Endodermal cell (in vitro differentiated cells): ENCODE data around the gene ANKZF1. TPM values are rescaled to one million over a fixed set of nuclear protein-coding genes. Genes with fewer than 3 reads are reported as not detected.

Source experiments
- DNase-seq: peaks from one replicate; pipeline ENCODE4 v3.0.0-alpha.2; 2017
- H3K27ac ChIP-seq: 2 replicates; pipeline ENCODE4 v1.5.1; 2013; ENCODE audit warnings: mild to moderate bottlenecking, low read depth, low read length, moderate library complexity
- H3K27me3 ChIP-seq: 2 replicates; pipeline ENCODE4 v1.6.1; 2013; ENCODE audit warnings: mild to moderate bottlenecking, low read length, moderate library complexity; ENCODE audit not compliant: insufficient read depth, control insufficient read depth, poor library complexity, severe bottlenecking
- H3K36me3 ChIP-seq: 2 replicates; pipeline ENCODE4 v1.7.0; 2013; ENCODE audit warnings: mild to moderate bottlenecking, low read length, moderate library complexity; ENCODE audit not compliant: control insufficient read depth, insufficient read depth
- H3K4me1 ChIP-seq: one replicate; pipeline ENCODE4 v1.7.0; 2013; ENCODE audit warnings: low read length; ENCODE audit not compliant: control insufficient read depth, insufficient read depth
- H3K4me3 ChIP-seq: 2 replicates; pipeline ENCODE4 v1.5.1; 2013; ENCODE audit warnings: mild to moderate bottlenecking, low read length, moderate library complexity
- H3K9ac ChIP-seq: 2 replicates; pipeline ENCODE4 v1.6.1; 2013; ENCODE audit warnings: mild to moderate bottlenecking, low read length, moderate library complexity; ENCODE audit not compliant: poor library complexity, severe bottlenecking; ENCODE audit errors: extremely low read depth
- H3K9me3 ChIP-seq: 2 replicates; pipeline ENCODE4 v1.6.1; 2013; ENCODE audit warnings: mild to moderate bottlenecking, low read length, moderate library complexity; ENCODE audit not compliant: control insufficient read depth
- H3K27ac Mint-ChIP-seq: 2 replicates; pipeline ENCODE4 v1.8.0; 2020; ENCODE audit warnings: mixed read lengths
- H3K27me3 Mint-ChIP-seq: 2 replicates; pipeline ENCODE4 v1.8.0; 2021; ENCODE audit warnings: mild to moderate bottlenecking, mixed read lengths; ENCODE audit not compliant: insufficient read depth
- H3K36me3 Mint-ChIP-seq: 2 replicates; pipeline ENCODE4 v1.8.0; 2020; ENCODE audit warnings: low read depth, mixed read lengths
- H3K4me1 Mint-ChIP-seq: 2 replicates; pipeline ENCODE4 v1.8.0; 2020; ENCODE audit warnings: mixed read lengths
- H3K4me3 Mint-ChIP-seq: 2 replicates; pipeline ENCODE4 v1.8.0; 2020; ENCODE audit warnings: mild to moderate bottlenecking, moderate library complexity, mixed read lengths
- H3K9me3 Mint-ChIP-seq: 2 replicates; pipeline ENCODE4 v1.8.0; 2020; ENCODE audit warnings: mild to moderate bottlenecking, mixed read lengths
- WGBS, 2 experiments: methylation state at CpG; one replicate each; pipeline versions ENCODE4 v1.1.5 to v1.1.7; 2013; ENCODE audit warnings: missing lambda C conversion rate in 2 of 2, mixed read lengths in 1 of 2; ENCODE audit not compliant: insufficient coverage in 1 of 2, insufficient read length in 1 of 2; 5-methylcytosine and 5-hydroxymethylcytosine counted together
- total RNA-seq, 2 donors: library from RNA; stranded (reverse); fragmentation: NEBNext Ultra II Directional in 1 of 2; extraction: Animal tissue kit (Norgen Biotek cat#: 25700) in 1 of 2; gene quantifications; 2 replicates in 1 of 2; 3 replicates in 1 of 2; pipeline ENCODE4 v1.2.1, GENCODE V29; 2021
- TF ChIP-seq, protein P1 (sequence below): fragments of 200-600 bp; sonication (generic); conservative IDR thresholded peaks from 2 replicates; pipeline ENCODE4 v1.5.0; 2021; ENCODE audit warnings: antibody characterized with exemption, mild to moderate bottlenecking

Gene ANKZF1
- total RNA-seq, 2 donors from 2014 or later = 50.9 to 56.3 TPM

DNA sequence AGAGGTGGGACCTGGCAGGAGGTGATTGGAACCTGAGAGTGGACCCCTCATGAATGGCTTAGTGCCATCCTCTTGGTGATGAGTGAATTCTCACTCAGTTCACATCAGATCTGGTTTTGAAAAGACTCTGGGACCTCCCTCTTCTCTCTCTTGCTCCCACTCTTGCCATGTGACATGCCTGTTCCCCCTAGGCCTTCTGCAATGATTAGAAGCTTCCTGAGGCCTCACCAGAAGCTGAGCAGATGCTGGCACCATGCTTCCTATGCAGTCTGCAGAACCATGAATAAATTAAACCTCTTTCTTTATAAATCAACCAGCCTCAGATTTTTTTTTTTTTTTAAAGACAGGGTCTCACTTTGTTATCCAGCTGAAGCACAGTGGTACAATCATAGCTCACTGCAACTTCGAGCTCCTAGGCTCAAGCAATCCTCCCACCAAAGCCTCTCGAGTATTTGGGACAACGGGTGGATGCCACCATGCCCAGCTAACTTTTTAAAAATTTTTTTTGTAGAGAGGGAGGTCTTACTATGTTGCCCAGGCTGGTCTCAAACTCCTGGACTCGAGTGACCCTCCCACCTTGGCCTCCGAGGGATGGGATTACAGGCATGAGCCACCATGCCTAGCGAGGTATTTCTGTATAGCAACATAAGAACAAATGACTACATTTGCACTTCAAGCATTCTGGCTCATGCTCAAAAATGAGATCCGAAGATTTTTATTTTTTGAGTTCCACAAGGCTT is 25.0 kb upstream of the ANKZF1 start:
- Mint-ChIP-seq H3K27ac (no peak overlapping the region), H3K4me1 (peaks cover 6% of the 10 kb centered on the region), H3K27me3 (peaks cover 9% of the 10 kb centered on the region), H3K36me3 (peaks cover 13% of the 10 kb centered on the region), H3K9me3 (peaks cover 13% of the 10 kb centered on the region), H3K4me3 (no peak overlapping the region)
- Histone ChIP-seq H3K9ac (no peak overlapping the region), H3K9me3 (no peaks in the 10 kb centered on the region), H3K27ac (no peak overlapping the region), H3K36me3 (peaks cover 19% of the 10 kb centered on the region), H3K27me3 (no peaks in the 10 kb centered on the region), H3K4me1 (no peaks in the 10 kb centered on the region), H3K4me3 (no peak overlapping the region)
- DNase-seq = no peak
- TF ChIP-seq, protein P1, sequence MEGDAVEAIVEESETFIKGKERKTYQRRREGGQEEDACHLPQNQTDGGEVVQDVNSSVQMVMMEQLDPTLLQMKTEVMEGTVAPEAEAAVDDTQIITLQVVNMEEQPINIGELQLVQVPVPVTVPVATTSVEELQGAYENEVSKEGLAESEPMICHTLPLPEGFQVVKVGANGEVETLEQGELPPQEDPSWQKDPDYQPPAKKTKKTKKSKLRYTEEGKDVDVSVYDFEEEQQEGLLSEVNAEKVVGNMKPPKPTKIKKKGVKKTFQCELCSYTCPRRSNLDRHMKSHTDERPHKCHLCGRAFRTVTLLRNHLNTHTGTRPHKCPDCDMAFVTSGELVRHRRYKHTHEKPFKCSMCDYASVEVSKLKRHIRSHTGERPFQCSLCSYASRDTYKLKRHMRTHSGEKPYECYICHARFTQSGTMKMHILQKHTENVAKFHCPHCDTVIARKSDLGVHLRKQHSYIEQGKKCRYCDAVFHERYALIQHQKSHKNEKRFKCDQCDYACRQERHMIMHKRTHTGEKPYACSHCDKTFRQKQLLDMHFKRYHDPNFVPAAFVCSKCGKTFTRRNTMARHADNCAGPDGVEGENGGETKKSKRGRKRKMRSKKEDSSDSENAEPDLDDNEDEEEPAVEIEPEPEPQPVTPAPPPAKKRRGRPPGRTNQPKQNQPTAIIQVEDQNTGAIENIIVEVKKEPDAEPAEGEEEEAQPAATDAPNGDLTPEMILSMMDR = no peak
- 87 to 92% methylated on average over 5 to 7 of the region's 7 CpGs for WGBS, 2 experiments

DNA sequence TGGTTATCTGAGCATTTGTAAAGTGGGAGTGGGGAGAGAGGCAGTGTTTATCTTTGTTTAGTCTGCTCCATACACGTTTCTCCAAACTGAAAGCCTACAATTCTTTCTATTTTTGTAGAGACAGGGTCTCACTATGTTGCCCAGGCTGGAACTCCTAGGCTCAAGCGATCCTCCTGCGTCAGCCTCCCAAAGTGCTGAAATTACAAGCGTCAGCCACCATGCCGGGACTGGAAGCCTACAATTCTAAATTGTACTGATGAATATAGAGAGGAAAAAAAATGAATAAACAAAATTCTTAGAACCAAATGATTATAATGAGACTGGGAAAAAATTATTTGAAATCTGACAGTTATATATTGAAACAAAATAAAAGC is 24.5 kb upstream of the ANKZF1 start:
- Histone ChIP-seq H3K4me3 (no peak overlapping the region), H3K9ac (no peak overlapping the region), H3K27ac (no peak overlapping the region), H3K4me1 (no peaks in the 10 kb centered on the region), H3K9me3 (no peaks in the 10 kb centered on the region), H3K27me3 (no peaks in the 10 kb centered on the region), H3K36me3 (peaks cover 19% of the 10 kb centered on the region)
- WGBS, 2 experiments = 94 to 100% methylated on average over 3 to 5 of the region's 5 CpGs
- H3K27me3 Mint-ChIP-seq = peaks cover 9% of the 10 kb centered on the region
- no peak overlapping the region for H3K4me3 Mint-ChIP-seq
- TF ChIP-seq, protein P1 = no peak
- DNase-seq = no peak
- H3K27ac Mint-ChIP-seq = no peak overlapping the region
- peaks cover 6% of the 10 kb centered on the region for H3K4me1 Mint-ChIP-seq
- H3K36me3 Mint-ChIP-seq = peaks cover 14% of the 10 kb centered on the region
- peaks cover 13% of the 10 kb centered on the region for H3K9me3 Mint-ChIP-seq

DNA sequence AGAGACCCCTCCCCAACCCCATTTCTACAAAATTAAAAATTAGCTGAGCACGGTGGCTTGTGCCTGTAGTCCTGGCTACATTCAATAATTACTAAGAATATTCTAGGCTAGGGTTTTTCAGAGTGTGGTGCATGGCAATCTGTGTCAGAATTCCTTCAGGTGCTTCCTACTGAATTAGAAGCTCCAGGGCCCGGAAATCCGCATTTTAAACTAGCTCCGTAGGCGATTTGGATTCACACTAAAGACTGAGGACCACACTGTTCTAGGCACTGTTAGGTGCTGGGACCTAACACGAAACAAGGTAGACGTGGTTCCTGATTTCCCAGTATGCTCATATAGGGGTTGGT is 23.7 kb upstream of the ANKZF1 start:
- DNase-seq = no peak
- TF ChIP-seq, protein P1 = no peak
- Histone ChIP-seq H3K9me3 (no peaks in the 10 kb centered on the region), H3K36me3 (peaks cover 23% of the 10 kb centered on the region), H3K27ac (peak overlapping the region; percentile 83), H3K27me3 (no peaks in the 10 kb centered on the region), H3K9ac (peak overlapping the region; percentile 60), H3K4me3 (peak overlapping the region; percentile 90), H3K4me1 (no peaks in the 10 kb centered on the region)
- peaks cover 7% of the 10 kb centered on the region for H3K9me3 Mint-ChIP-seq
- 35 to 40% methylated on average over 6 to 7 of the region's 7 CpGs for WGBS, 2 experiments
- H3K36me3 Mint-ChIP-seq = peaks cover 20% of the 10 kb centered on the region
- H3K4me3 Mint-ChIP-seq = peak overlapping the region; percentile 68
- H3K27me3 Mint-ChIP-seq = peaks cover 9% of the 10 kb centered on the region
- peaks cover 6% of the 10 kb centered on the region for H3K4me1 Mint-ChIP-seq
- H3K27ac Mint-ChIP-seq = peak overlapping the region; percentile 95
